Stimulated activated CD4-positive, alpha-beta T cell treated with anti-CD3 and anti-CD28 coated beads, Interleukin-15, amount 100 ng/mL, for 24 hours (primary cell): ENCODE measurements around the gene INSL3.
"Not testable (repeated sequence)": the region's sequence is repeated elsewhere in the genome, so short reads cannot be mapped to it uniquely, and the experiment has no call there.

ENCODE experiments used
- DNase-seq: peaks from one replicate; pipeline ENCODE4 v3.0.0-alpha.2; 2020

The INSL3 gene

GRCh38 chr19:17811681-17812080, 9.6 kb downstream of the INSL3 start:
- DNase-seq = no peak

GRCh38 chr19:17811103-17811502, 10.2 kb downstream of the INSL3 start:
- no peak for DNase-seq

- DNase-seq = no peak
Observed at GRCh38 chr19:17807731-17808316, 13.5 kb downstream of the INSL3 start.

- DNase-seq = peak; percentile 31
Observed at GRCh38 chr19:17806945-17807344, 14.4 kb downstream of the INSL3 start.

GRCh38 chr19:17805427-17805826, 15.9 kb downstream of the INSL3 start:
- DNase-seq = no peak

GRCh38 chr19:17803264-17803896, 17.9 kb downstream of the INSL3 start:
- peak; percentile 28 for DNase-seq

- no peak for DNase-seq
Observed at GRCh38 chr19:17802137-17802858, 19.0 kb downstream of the INSL3 start.

- DNase-seq = not testable (repeated sequence)
Observed at GRCh38 chr19:17798599-17798998, 22.7 kb downstream of the INSL3 start.

- peak; percentile 85 for DNase-seq
Observed at GRCh38 chr19:17797424-17798201, 23.7 kb downstream of the INSL3 start.

- DNase-seq = no peak
Observed at GRCh38 chr19:17796838-17797423, 24.4 kb downstream of the INSL3 start.

- DNase-seq = no peak
Observed at GRCh38 chr19:17796013-17796837, 25.1 kb downstream of the INSL3 start.

- no peak for DNase-seq
Observed at GRCh38 chr19:17795495-17795856, 25.8 kb downstream of the INSL3 start.

GRCh38 chr19:17794731-17795494, 26.4 kb downstream of the INSL3 start, which contains the start of gene B3GNT3:
B3GNT3 (plus strand) TSS chr19:17795138; CDS start chr19:17807808, 12,670 bp downstream.
- peak; percentile 48 for DNase-seq

- no peak for DNase-seq
Observed at GRCh38 chr19:17794412-17794730, 26.9 kb downstream of the INSL3 start.

- DNase-seq = no peak
Observed at GRCh38 chr19:17790059-17790780, 31.1 kb downstream of the INSL3 start.

GRCh38 chr19:17788632-17789031, 32.7 kb downstream of the INSL3 start:
- no peak for DNase-seq

- DNase-seq = no peak
Observed at GRCh38 chr19:17787274-17787913, 33.9 kb downstream of the INSL3 start.

GRCh38 chr19:17784201-17785008, 36.9 kb downstream of the INSL3 start:
- peak; percentile 82 for DNase-seq

GRCh38 chr19:17783721-17784120, 37.6 kb downstream of the INSL3 start:
- not testable (repeated sequence) for DNase-seq
